Islet of Langerhans (tissue), 1 donor: ENCODE results near the gene ANK3.

ENCODE experiments used
- FAIRE-seq: peaks from one replicate; lab custom pipeline; 2011; peaks lifted over from hg19 to GRCh38; lab: Jason Lieb, UNC

Gene ANK3

GRCh38 chr10:60172363-60172990, 217.2 kb downstream of the ANK3 start:
- FAIRE-seq = no peak

- peak; percentile 68 for FAIRE-seq
These were observed 218.2 kb downstream of the ANK3 start for GRCh38 chr10:60171436-60172013.

GRCh38 chr10:60170250-60170649, 219.4 kb downstream of the ANK3 start:
- FAIRE-seq = no peak

- FAIRE-seq = no peak
These were observed 220.6 kb downstream of the ANK3 start for GRCh38 chr10:60169111-60169510.

GRCh38 chr10:60167050-60167449, 222.6 kb downstream of the ANK3 start:
- no peak for FAIRE-seq

- FAIRE-seq = no peak
These were observed 225.9 kb downstream of the ANK3 start for GRCh38 chr10:60163786-60164185.

- no peak for FAIRE-seq
These were observed 227.0 kb downstream of the ANK3 start for GRCh38 chr10:60162631-60163030.

GRCh38 chr10:60155943-60156683, 233.6 kb downstream of the ANK3 start:
- FAIRE-seq = no peak

- no peak for FAIRE-seq
These were observed 234.4 kb downstream of the ANK3 start for GRCh38 chr10:60155099-60155877.

GRCh38 chr10:60149003-60149402, 240.7 kb downstream of the ANK3 start:
- FAIRE-seq = no peak

- FAIRE-seq = peak; percentile 66
These were observed 241.3 kb downstream of the ANK3 start for GRCh38 chr10:60148266-60148840.

GRCh38 chr10:60147576-60148265, 242.0 kb downstream of the ANK3 start:
- FAIRE-seq = no peak

- no peak for FAIRE-seq
These were observed 242.7 kb downstream of the ANK3 start for GRCh38 chr10:60147025-60147424.

GRCh38 chr10:60144099-60144498, 245.6 kb downstream of the ANK3 start:
- no peak for FAIRE-seq

- no peak for FAIRE-seq
These were observed 246.9 kb downstream of the ANK3 start for GRCh38 chr10:60142736-60143135.

GRCh38 chr10:60141896-60142559, 247.6 kb downstream of the ANK3 start:
- FAIRE-seq = no peak

- no peak for FAIRE-seq
These were observed 248.7 kb downstream of the ANK3 start for GRCh38 chr10:60140651-60141632.

- no peak for FAIRE-seq
These were observed 249.7 kb downstream of the ANK3 start for GRCh38 chr10:60139798-60140566.

GRCh38 chr10:60139290-60139689, 250.4 kb downstream of the ANK3 start:
- FAIRE-seq = no peak
